KMS-11 (cell line): ENCODE measurements around the gene FXYD7.
"Not testable (repeated sequence)": the region's sequence is repeated elsewhere in the genome, so short reads cannot be mapped to it uniquely, and the experiment has no call there.

Source experiments
- H2AFZ ChIP-seq: fragments of 200-600 bp; sonication (generic); 2 replicates; pipeline ENCODE4 v1.6.1; 2016; ENCODE audit warnings: antibody characterized with exemption, mixed run types, low read depth
- H3K27ac ChIP-seq: fragments of 200-600 bp; sonication (generic); 2 replicates; pipeline ENCODE4 v1.6.1; 2016; ENCODE audit warnings: mild to moderate bottlenecking, mixed run types
- H3K27me3 ChIP-seq: fragments of 200-600 bp; sonication (generic); 2 replicates; pipeline ENCODE4 v1.6.1; 2017; ENCODE audit warnings: mild to moderate bottlenecking, low read depth, mixed run types, moderate library complexity; ENCODE audit not compliant: insufficient read depth
- H3K36me3 ChIP-seq: fragments of 200-600 bp; sonication (generic); 2 replicates; pipeline ENCODE4 v1.6.1; 2017; ENCODE audit warnings: mild to moderate bottlenecking, mixed run types; ENCODE audit not compliant: insufficient read depth
- H3K4me1 ChIP-seq: fragments of 200-600 bp; sonication (generic); 2 replicates; pipeline ENCODE4 v1.6.1; 2016; ENCODE audit warnings: mild to moderate bottlenecking, low read depth, mixed run types; ENCODE audit not compliant: poor library complexity, severe bottlenecking
- H3K4me2 ChIP-seq: fragments of 200-600 bp; sonication (generic); 2 replicates; pipeline ENCODE4 v1.7.0; 2016; ENCODE audit warnings: mild to moderate bottlenecking, mixed run types
- H3K4me3 ChIP-seq: fragments of 200-600 bp; sonication (generic); IDR thresholded peaks from 2 replicates; pipeline ENCODE4 v1.6.1; 2017; ENCODE audit warnings: low read depth, low read length, mixed read lengths; ENCODE audit not compliant: insufficient read depth
- H3K79me2 ChIP-seq: fragments of 200-600 bp; sonication (generic); 2 replicates; pipeline ENCODE4 v1.6.1; 2016; ENCODE audit warnings: low read depth, mixed run types; ENCODE audit not compliant: insufficient read depth
- H3K9ac ChIP-seq: fragments of 200-600 bp; sonication (generic); 2 replicates; pipeline ENCODE4 v1.6.1; 2016; ENCODE audit warnings: mild to moderate bottlenecking, mixed run types
- H4K20me1 ChIP-seq: fragments of 200-600 bp; sonication (generic); 2 replicates; pipeline ENCODE4 v1.6.1; 2016; ENCODE audit warnings: mild to moderate bottlenecking, mixed run types; ENCODE audit not compliant: insufficient read depth
- CTCF ChIP-seq: fragments of 200-600 bp; sonication (generic); conservative IDR thresholded peaks from 2 replicates; pipeline ENCODE4 v1.6.1; 2017; ENCODE audit warnings: low read depth, mild to moderate bottlenecking, antibody characterized with exemption, low read length, moderate library complexity, mixed read lengths

FXYD7 gene

DNA sequence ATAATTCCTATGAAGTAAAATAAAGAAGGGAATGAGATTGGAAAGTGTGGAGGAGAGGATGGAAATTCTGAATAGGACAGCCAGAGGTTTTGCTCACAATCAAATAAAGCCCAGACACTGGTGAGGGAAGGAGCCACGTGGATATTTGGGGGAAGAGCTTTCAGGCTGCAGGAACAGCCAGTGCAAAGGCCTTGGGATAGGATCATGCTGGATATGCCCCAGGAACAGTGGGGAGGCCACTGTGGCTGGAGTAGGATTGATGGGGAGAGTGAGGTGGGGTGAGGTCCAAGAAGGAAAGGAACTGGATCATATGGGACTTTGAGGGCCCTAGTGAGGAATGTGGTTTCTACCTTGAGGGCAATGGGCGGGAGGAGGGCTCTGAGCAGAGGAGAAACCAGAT lies 7.4 kb downstream of the FXYD7 start:
- Histone ChIP-seq H3K4me3 (no peak overlapping the region), H3K4me2 (no peak overlapping the region), H4K20me1 (no peaks in the 10 kb centered on the region), H3K27ac (no peak overlapping the region), H3K9ac (no peak overlapping the region), H3K79me2 (peaks cover 8% of the 10 kb centered on the region; the same call in 1 of the 2 replicates), H3K36me3 (no peaks in the 10 kb centered on the region), H3K27me3 (no peaks in the 10 kb centered on the region; the same call in 1 of the 2 replicates), H2AFZ (no peak overlapping the region), H3K4me1 (peaks cover 5% of the 10 kb centered on the region)
- no peak for TF ChIP-seq CTCF

DNA sequence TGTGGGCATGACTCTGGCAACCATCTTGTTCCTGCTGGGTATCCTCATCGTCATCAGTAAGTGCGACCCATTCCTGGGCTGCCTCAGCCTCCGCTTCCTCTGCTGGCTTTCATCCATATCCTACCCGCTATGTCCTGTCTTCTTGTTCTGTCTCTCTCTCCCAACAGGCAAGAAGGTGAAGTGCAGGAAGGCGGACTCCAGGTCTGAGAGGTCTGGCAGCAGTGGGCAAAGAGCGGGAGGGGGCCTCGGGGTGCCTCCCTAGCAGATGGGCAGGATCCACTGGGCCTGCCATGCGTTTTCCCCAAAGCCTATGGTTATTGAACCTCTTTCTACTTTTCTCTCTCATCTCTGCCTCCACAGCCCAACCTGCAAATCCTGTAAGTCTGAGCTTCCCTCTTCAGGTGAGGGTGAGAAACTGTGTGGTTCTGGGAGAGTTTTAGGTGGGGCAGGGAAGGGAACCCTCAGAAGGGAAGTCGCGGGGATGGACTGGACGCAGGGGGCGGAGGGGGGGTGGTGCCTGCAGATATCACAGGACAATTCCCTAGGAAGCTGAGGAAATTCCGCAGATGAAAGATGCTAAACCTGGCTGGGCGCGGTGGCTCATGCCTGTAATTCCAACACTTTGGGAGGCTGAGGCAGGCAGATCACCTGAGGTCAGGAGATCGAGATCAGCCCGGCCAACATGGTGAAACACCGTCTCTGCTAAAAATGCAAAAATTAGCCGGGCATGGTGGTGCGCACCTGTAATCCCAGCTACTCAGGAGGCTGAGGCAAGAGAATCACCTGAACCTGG lies 8.4 kb downstream of the FXYD7 start:
- Histone ChIP-seq H3K4me2 (no peak overlapping the region), H3K9ac (no peak overlapping the region), H4K20me1 (no peaks in the 10 kb centered on the region), H3K79me2 (peaks cover 18% of the 10 kb centered on the region), H2AFZ (no peak overlapping the region), H3K4me3 (no peak overlapping the region), H3K4me1 (peaks cover 12% of the 10 kb centered on the region), H3K36me3 (no peaks in the 10 kb centered on the region), H3K27me3 (no peaks in the 10 kb centered on the region; the same call in 1 of the 2 replicates), H3K27ac (no peak overlapping the region)
- no peak for TF ChIP-seq CTCF

DNA sequence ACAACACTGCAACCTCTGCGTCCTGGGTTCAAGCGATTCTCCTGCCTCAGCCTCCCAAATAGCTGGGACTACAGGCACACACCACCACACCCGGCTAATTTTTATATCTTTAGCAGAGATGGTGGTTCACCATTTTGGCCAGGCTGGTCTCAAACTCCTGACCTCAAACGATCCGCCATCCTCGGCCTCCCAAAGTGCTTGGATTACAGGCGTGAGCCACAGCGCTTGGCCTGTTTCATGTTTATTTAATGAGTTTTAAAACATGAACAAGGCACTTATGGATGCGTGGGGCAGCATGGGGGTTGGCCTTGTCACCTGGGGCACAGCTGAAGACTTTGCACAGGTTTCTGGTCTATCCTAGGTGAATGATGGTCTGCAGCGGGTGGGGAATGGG lies 10.1 kb downstream of the FXYD7 start:
- H3K4me3 ChIP-seq, H3K27ac ChIP-seq, H3K27me3 ChIP-seq, H3K36me3 ChIP-seq, H3K9ac ChIP-seq, H4K20me1 ChIP-seq: not testable (repeated sequence)
- H2AFZ ChIP-seq = 0 out of 2 replicates have a peak overlapping the region, but pooled peaks have one; percentile 96
- H3K79me2 ChIP-seq = peaks cover 21% of the 10 kb centered on the region
- peak overlapping the region; percentile 86; the same call in 1 of the 2 replicates for H3K4me2 ChIP-seq
- peaks cover 12% of the 10 kb centered on the region for H3K4me1 ChIP-seq

DNA sequence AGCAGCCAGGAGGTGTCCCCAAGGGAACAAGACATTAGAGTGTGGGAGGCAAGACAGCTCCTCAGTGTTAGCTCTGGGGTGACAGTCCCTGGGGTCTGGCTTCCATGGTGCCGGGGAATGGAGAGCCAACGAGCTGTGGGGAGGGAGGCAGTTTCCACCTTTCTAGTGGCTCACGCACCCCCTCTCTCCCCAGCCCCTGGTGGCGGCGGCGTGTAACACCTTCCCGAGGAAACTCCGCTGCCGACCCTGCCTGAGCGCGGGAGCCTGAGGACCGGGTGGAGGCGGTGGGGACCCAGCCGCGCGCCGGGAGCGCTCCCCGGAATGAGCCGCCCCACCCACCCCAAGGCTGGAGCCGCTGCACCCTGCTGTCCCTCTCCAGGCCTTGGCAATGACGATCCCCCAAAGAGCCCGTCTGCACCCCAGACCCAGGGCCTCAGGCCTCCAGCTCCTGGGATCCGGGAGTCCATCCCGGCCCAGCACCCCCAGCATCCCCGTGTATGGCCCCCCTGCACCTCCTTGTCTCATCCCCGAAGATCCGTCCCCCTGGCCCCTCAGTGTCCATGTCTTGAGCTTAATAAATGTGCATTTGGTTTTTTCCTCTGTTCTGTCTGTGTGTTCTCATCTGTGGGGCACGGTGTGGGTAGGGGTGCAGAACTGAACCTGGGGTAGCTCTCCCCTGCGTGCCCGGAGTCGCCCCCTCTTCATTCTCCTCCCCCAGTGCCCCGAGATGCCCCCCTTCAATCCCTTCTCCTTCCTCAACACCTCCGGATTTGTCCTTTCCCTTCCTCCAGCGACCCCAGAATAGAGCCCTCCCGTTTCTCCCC lies 10.9 kb downstream of the FXYD7 start:
- no peaks in the 10 kb centered on the region for H4K20me1 ChIP-seq
- H3K4me2 ChIP-seq = peak overlapping the region; percentile 86
- peaks cover 12% of the 10 kb centered on the region for H3K4me1 ChIP-seq
- peak overlapping the region; percentile 96 for H2AFZ ChIP-seq
- H3K79me2 ChIP-seq = peaks cover 21% of the 10 kb centered on the region
- no peak overlapping the region for H3K27ac ChIP-seq
- peak overlapping the region; percentile 73; the same call in 1 of the 2 replicates for H3K9ac ChIP-seq
- H3K36me3 ChIP-seq = no peaks in the 10 kb centered on the region; the same call in 1 of the 2 replicates
- H3K4me3 ChIP-seq = no peak overlapping the region
- peak; percentile 67 for TF ChIP-seq CTCF
- no peaks in the 10 kb centered on the region; the same call in 1 of the 2 replicates for H3K27me3 ChIP-seq
